Mesothelial cell of epicardium (in vitro differentiated cells): ENCODE results near the gene LRRC3C. TPM values are rescaled to one million over a fixed set of nuclear protein-coding genes. Genes with fewer than 3 reads are reported as not detected.
"Not testable (repeated sequence)": the region's sequence is repeated elsewhere in the genome, so short reads cannot be mapped to it uniquely, and the experiment has no call there.

Experiments used
- DNase-seq, 2 experiments: peaks; one replicate each; pipeline ENCODE4 v3.0.0; 2021; ENCODE audit warnings: low spot score in 2 of 2; ENCODE audit not compliant: unreplicated experiment in 2 of 2
- H3K27ac Mint-ChIP-seq: 2 replicates; pipeline ENCODE4 v1.8.0; 2021; ENCODE audit warnings: mixed read lengths
- H3K27me3 Mint-ChIP-seq: 2 replicates; pipeline ENCODE4 v1.8.0; 2021; ENCODE audit warnings: low read depth, mixed read lengths
- H3K36me3 Mint-ChIP-seq: 2 replicates; pipeline ENCODE4 v1.8.0; 2021; ENCODE audit warnings: mixed read lengths
- H3K4me1 Mint-ChIP-seq: 2 replicates; pipeline ENCODE4 v1.8.0; 2021; ENCODE audit warnings: mixed read lengths
- H3K4me3 Mint-ChIP-seq: 2 replicates; pipeline ENCODE4 v1.8.0; 2021; ENCODE audit warnings: mild to moderate bottlenecking, moderate library complexity, mixed read lengths
- H3K9me3 Mint-ChIP-seq: 2 replicates; pipeline ENCODE4 v1.8.0; 2021; ENCODE audit warnings: mixed read lengths
- CTCF ChIP-seq: fragments of 200-600 bp; sonication (generic); IDR thresholded peaks from one replicate; pipeline ENCODE4 v1.5.0; 2021; ENCODE audit warnings: antibody characterized with exemption; ENCODE audit not compliant: unreplicated experiment
- total RNA-seq: library from RNA; stranded (reverse); gene quantifications from 3 replicates; pipeline ENCODE4 v1.2.1, GENCODE V29; 2021

Gene LRRC3C
- total RNA-seq, 1 donor from 2014 or later, result not detected

- no peak overlapping the region for H3K4me3 Mint-ChIP-seq
- no peaks in the 10 kb centered on the region for H3K36me3 Mint-ChIP-seq
- no peaks in the 10 kb centered on the region for H3K9me3 Mint-ChIP-seq
- no peak overlapping the region for H3K27ac Mint-ChIP-seq
- H3K27me3 Mint-ChIP-seq, result peaks cover 9% of the 10 kb centered on the region
- DNase-seq, result no peak
- TF ChIP-seq CTCF, result no peak
- no peaks in the 10 kb centered on the region for H3K4me1 Mint-ChIP-seq
Measured at GRCh38 chr17:39946551-39947330, 19.2 kb downstream of the LRRC3C start.

GRCh38 chr17:39948489-39948828 lies 20.9 kb downstream of the LRRC3C start:
- H3K4me3 Mint-ChIP-seq, H3K4me1 Mint-ChIP-seq, H3K27me3 Mint-ChIP-seq, DNase-seq, H3K36me3 Mint-ChIP-seq, H3K9me3 Mint-ChIP-seq, H3K27ac Mint-ChIP-seq: not testable (repeated sequence)

GRCh38 chr17:39949028-39949427 lies 21.5 kb downstream of the LRRC3C start:
- Mint-ChIP-seq H3K36me3 (no peaks in the 10 kb centered on the region), H3K4me3 (no peak overlapping the region), H3K9me3 (no peaks in the 10 kb centered on the region), H3K4me1 (peaks cover 4% of the 10 kb centered on the region), H3K27ac (peak overlapping the region; percentile 26), H3K27me3 (no peaks in the 10 kb centered on the region)
- no peak for TF ChIP-seq CTCF
- no peak for DNase-seq

- peaks cover 4% of the 10 kb centered on the region for H3K4me1 Mint-ChIP-seq
- no peaks in the 10 kb centered on the region for H3K9me3 Mint-ChIP-seq
- no peaks in the 10 kb centered on the region for H3K36me3 Mint-ChIP-seq
- H3K4me3 Mint-ChIP-seq, result no peak overlapping the region
- TF ChIP-seq CTCF, result no peak
- no peaks in the 10 kb centered on the region for H3K27me3 Mint-ChIP-seq
- DNase-seq, result no peak
- H3K27ac Mint-ChIP-seq, result no peak overlapping the region
Measured at GRCh38 chr17:39950871-39951348, 23.4 kb downstream of the LRRC3C start.

- no peak for DNase-seq
- no peak for TF ChIP-seq CTCF
- peak overlapping the region; percentile 25 for H3K27ac Mint-ChIP-seq
- no peaks in the 10 kb centered on the region for H3K27me3 Mint-ChIP-seq
- H3K4me3 Mint-ChIP-seq, result peak overlapping the region; percentile 62
- H3K4me1 Mint-ChIP-seq, result peaks cover 4% of the 10 kb centered on the region
- H3K36me3 Mint-ChIP-seq, result no peaks in the 10 kb centered on the region
- H3K9me3 Mint-ChIP-seq, result no peaks in the 10 kb centered on the region
Measured at GRCh38 chr17:39951924-39952679, 24.6 kb downstream of the LRRC3C start.
